A673 (cell line): Measurements from ENCODE around the gene EHD1. TPM values are rescaled to one million over a fixed set of nuclear protein-coding genes. Genes with fewer than 3 reads are reported as not detected.

Source experiments
- BruUV-seq: library from RNA; stranded (reverse); fragments of 400-500 nt; replicated peaks from 2 replicates; lab custom pipeline; 2021; lab: Mats Ljungman, UMichigan
- CTCF ChIA-PET: fragments of 300-600 bp; sonication (Branson Sonifier 250); formaldehyde crosslinking; loops from one replicate; lab custom pipeline; 2022; ENCODE audit warnings: antibody characterized with exemption; lab: Charles Lee
- POLR2A ChIA-PET: fragments of 300-600 bp; sonication (Branson Sonifier 250); formaldehyde crosslinking; loops from one replicate; lab custom pipeline; 2022; ENCODE audit warnings: antibody characterized with exemption; ENCODE audit not compliant: low non-redundant PET; lab: Charles Lee
- DNase-seq: peaks from one replicate; pipeline ENCODE4 v3.0.0-alpha.2; 2015; ENCODE audit warnings: low spot score
- H3K27ac ChIP-seq: fragments of 200-600 bp; sonication (generic); 2 replicates; pipeline ENCODE4 v1.5.1; 2016; ENCODE audit warnings: mixed run types, low read depth, mild to moderate bottlenecking, mixed read lengths, antibody characterized with exemption, low read length; ENCODE audit not compliant: poor library complexity, severe bottlenecking
- H3K27me3 ChIP-seq: fragments of 200-600 bp; sonication (generic); replicated peaks from 2 replicates; pipeline ENCODE4 v1.6.1; 2017; ENCODE audit warnings: mixed run types, low read depth, mild to moderate bottlenecking, mixed read lengths, antibody characterized with exemption, low read length; ENCODE audit not compliant: insufficient read depth, poor library complexity
- H3K36me3 ChIP-seq: fragments of 200-600 bp; sonication (generic); 2 replicates; pipeline ENCODE4 v1.6.1; 2016; ENCODE audit warnings: mixed run types, mild to moderate bottlenecking, mixed read lengths, antibody characterized with exemption, low read length; ENCODE audit not compliant: insufficient read depth, poor library complexity, severe bottlenecking
- H3K4me1 ChIP-seq: fragments of 200-600 bp; sonication (generic); 2 replicates; pipeline ENCODE4 v1.6.1; 2017; ENCODE audit warnings: mixed run types, mild to moderate bottlenecking, mixed read lengths, antibody characterized with exemption, low read length; ENCODE audit not compliant: insufficient read depth, poor library complexity, severe bottlenecking
- H3K4me3 ChIP-seq: fragments of 200-600 bp; sonication (generic); 2 replicates; pipeline ENCODE4 v1.5.1; 2016; ENCODE audit warnings: low read depth, mixed run types, mild to moderate bottlenecking, mixed read lengths, low read length; ENCODE audit not compliant: poor library complexity, severe bottlenecking
- H3K9me3 ChIP-seq: fragments of 200-600 bp; sonication (generic); 2 replicates; pipeline ENCODE4 v1.6.1; 2016; ENCODE audit warnings: mixed run types, low read depth, mild to moderate bottlenecking, mixed read lengths, antibody characterized with exemption, low read length; ENCODE audit not compliant: poor library complexity, severe bottlenecking
- EZH2 ChIP-seq: fragments of 200-600 bp; sonication (generic); IDR thresholded peaks from 2 replicates; pipeline ENCODE4 v1.6.1; 2017; ENCODE audit warnings: borderline replicate concordance, low read depth, mild to moderate bottlenecking, mixed read lengths, antibody characterized with exemption, low read length; ENCODE audit not compliant: poor library complexity, severe bottlenecking
- intact Hi-C: fragments of 100-400 bp; cut with micrococcal nuclease; formaldehyde crosslinking; loops from one replicate; pipeline ENCODE4 v1.10.0; 2022; ENCODE audit not compliant: unreplicated experiment
- total RNA-seq: library from RNA; stranded (reverse); gene quantifications from 2 replicates; pipeline ENCODE4 v1.2.3, GENCODE V29; 2021
- TF ChIP-seq, protein P1 (sequence below): fragments of 300-800, 200-600 bp; sonication (generic); conservative IDR thresholded peaks from 2 replicates; pipeline ENCODE4 v1.5.1; 2017; ENCODE audit warnings: low read depth, mild to moderate bottlenecking, antibody characterized with exemption, low read length, moderate library complexity, mixed read lengths

EHD1 gene
- total RNA-seq, 1 experiment from 2014 or later, result 63.1 TPM

DNA sequence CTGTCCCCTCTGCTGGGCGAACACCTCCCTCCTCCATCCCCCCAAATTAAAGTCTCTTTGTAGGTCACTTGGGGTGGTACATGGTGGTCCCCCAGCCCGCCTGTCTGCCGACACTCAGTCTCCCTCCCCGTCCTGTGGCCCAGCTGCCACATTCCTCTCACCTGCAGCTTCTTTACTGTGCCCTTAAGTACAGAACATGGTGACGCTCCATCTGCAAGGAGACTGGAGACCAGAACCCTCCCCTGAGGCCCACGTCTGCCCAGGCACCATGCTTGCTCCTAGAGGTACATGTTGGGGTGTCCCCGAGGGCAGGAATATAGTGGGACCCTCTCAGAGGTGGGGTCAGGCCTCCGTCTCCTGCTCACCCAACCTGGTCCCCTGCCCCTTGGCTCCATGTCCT, 5.6 kb upstream of the EHD1 start:
- Histone ChIP-seq H3K4me1 (peaks cover 5% of the 10 kb centered on the region), H3K9me3 (no peaks in the 10 kb centered on the region), H3K27ac (no peak overlapping the region), H3K36me3 (no peaks in the 10 kb centered on the region), H3K4me3 (no peak overlapping the region), H3K27me3 (no peaks in the 10 kb centered on the region)
- CTCF ChIA-PET, result no interaction called here
- no TSS peak for BruUV-seq
- no peak for TF ChIP-seq EZH2
- TF ChIP-seq, protein P1, sequence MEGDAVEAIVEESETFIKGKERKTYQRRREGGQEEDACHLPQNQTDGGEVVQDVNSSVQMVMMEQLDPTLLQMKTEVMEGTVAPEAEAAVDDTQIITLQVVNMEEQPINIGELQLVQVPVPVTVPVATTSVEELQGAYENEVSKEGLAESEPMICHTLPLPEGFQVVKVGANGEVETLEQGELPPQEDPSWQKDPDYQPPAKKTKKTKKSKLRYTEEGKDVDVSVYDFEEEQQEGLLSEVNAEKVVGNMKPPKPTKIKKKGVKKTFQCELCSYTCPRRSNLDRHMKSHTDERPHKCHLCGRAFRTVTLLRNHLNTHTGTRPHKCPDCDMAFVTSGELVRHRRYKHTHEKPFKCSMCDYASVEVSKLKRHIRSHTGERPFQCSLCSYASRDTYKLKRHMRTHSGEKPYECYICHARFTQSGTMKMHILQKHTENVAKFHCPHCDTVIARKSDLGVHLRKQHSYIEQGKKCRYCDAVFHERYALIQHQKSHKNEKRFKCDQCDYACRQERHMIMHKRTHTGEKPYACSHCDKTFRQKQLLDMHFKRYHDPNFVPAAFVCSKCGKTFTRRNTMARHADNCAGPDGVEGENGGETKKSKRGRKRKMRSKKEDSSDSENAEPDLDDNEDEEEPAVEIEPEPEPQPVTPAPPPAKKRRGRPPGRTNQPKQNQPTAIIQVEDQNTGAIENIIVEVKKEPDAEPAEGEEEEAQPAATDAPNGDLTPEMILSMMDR, result no peak
- no peak for DNase-seq
- intact Hi-C loops, result no loop called here
- POLR2A ChIA-PET, result no interaction called here

DNA sequence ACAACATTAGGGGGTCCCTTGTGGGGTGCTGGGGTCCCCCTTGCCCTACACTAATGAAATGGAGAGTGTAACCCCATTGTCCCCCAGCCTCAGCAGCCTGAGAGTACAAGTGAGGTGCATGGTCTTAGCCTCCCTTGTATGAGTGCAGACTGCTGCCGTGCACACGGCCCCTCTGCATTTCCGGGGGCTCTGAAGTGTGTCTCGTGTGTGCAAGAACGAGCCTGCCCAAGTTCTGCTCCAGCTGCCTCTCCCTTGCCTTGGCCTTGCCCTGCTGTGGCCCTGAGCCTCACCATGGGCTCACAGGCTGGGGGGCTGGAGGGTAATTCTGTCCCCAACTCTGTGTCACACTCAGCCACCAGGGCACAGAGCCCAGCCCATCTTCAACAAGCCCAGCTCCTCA, 5.2 kb upstream of the EHD1 start:
- H3K4me3 ChIP-seq, result no peak overlapping the region
- CTCF ChIA-PET, result no interaction called here
- H3K27me3 ChIP-seq, result no peaks in the 10 kb centered on the region
- BruUV-seq, result no TSS peak
- no peaks in the 10 kb centered on the region for H3K36me3 ChIP-seq
- H3K9me3 ChIP-seq, result no peaks in the 10 kb centered on the region
- H3K4me1 ChIP-seq, result peaks cover 5% of the 10 kb centered on the region
- POLR2A ChIA-PET, result no interaction called here
- TF ChIP-seq EZH2, result no peak
- TF ChIP-seq, protein P1, result no peak
- no peak overlapping the region for H3K27ac ChIP-seq
- no peak for DNase-seq
- intact Hi-C loops, result no loop called here

DNA sequence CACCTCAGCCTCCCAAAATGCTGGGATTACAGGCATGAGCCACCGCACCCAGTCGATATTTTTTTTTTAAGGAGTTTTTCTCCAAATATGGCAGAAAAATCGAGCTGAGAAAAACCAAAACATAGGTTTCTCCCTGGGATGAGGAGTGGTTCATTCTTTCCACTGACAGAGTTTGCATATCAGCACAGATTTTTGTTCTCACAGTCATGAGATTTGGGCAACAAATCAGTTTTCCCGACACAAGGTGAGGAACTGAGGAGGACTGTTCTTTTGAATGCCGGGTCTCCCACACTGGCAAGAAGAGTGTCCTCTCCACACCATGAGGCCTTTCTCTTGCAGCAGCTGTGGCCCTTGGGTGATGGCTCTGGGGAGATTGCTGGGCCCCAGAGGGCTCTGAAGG, 3.8 kb upstream of the EHD1 start:
- BruUV-seq, result no TSS peak

More for the DNA sequence above, 3.8 kb upstream of the EHD1 start:
- no peaks in the 10 kb centered on the region for H3K36me3 ChIP-seq
- no peak overlapping the region for H3K4me3 ChIP-seq
- H3K9me3 ChIP-seq, result no peaks in the 10 kb centered on the region
- POLR2A ChIA-PET, result interaction anchor here (0.7 kb wide), 1 partner anchor 14 kb away, joined by 4 read pairs; no protein-coding TSS in a partner anchor
- DNase-seq, result no peak
- CTCF ChIA-PET, result no interaction called here
- no peaks in the 10 kb centered on the region for H3K27me3 ChIP-seq
- no peak overlapping the region for H3K27ac ChIP-seq
- H3K4me1 ChIP-seq, result peaks cover 9% of the 10 kb centered on the region
- no peak for TF ChIP-seq EZH2
- TF ChIP-seq, protein P1, result no peak
- intact Hi-C loops, result no loop called here
